HG03196 (cell line): ENCODE data around the gene SEL1L.
"Not testable (repeated sequence)": the region's sequence is repeated elsewhere in the genome, so short reads cannot be mapped to it uniquely, and the experiment has no call there.

Experiments used
- ATAC-seq: cut with Tn5 transposase; IDR thresholded peaks from one replicate; pipeline ENCODE4 v1.9.1; 2021; ENCODE audit not compliant: unreplicated experiment

The SEL1L gene

GRCh38 chr14:81449576-81449975 lies 84.1 kb downstream of the SEL1L start:
- no peak for ATAC-seq

- ATAC-seq: no peak
Observed at GRCh38 chr14:81449114-81449513, 84.5 kb downstream of the SEL1L start.

- no peak for ATAC-seq
Observed at GRCh38 chr14:81447021-81447764, 86.5 kb downstream of the SEL1L start.

GRCh38 chr14:81446279-81447007 lies 87.2 kb downstream of the SEL1L start:
- no peak for ATAC-seq

- no peak for ATAC-seq
Observed at GRCh38 chr14:81441626-81442134, 92.0 kb downstream of the SEL1L start.

GRCh38 chr14:81440041-81440440 lies 93.6 kb downstream of the SEL1L start:
- ATAC-seq: no peak

GRCh38 chr14:81437244-81437643 lies 96.4 kb downstream of the SEL1L start:
- no peak for ATAC-seq

GRCh38 chr14:81436296-81437138 lies 97.1 kb downstream of the SEL1L start:
- peak; percentile 74 for ATAC-seq

GRCh38 chr14:81435391-81436295 lies 98.0 kb downstream of the SEL1L start:
- ATAC-seq: peak; percentile 39

GRCh38 chr14:81435048-81435390 lies 98.6 kb downstream of the SEL1L start:
- no peak for ATAC-seq

GRCh38 chr14:81434230-81434629 lies 99.4 kb downstream of the SEL1L start:
- no peak for ATAC-seq

- no peak for ATAC-seq
Observed at GRCh38 chr14:81433378-81433777, 100.3 kb downstream of the SEL1L start.

- no peak for ATAC-seq
Observed at GRCh38 chr14:81432219-81432661, 101.4 kb downstream of the SEL1L start.

GRCh38 chr14:81430235-81430634 lies 103.4 kb downstream of the SEL1L start:
- ATAC-seq: no peak

- ATAC-seq: not testable (repeated sequence)
Observed at GRCh38 chr14:81429749-81430148, 103.9 kb downstream of the SEL1L start.

- no peak for ATAC-seq
Observed at GRCh38 chr14:81429028-81429427, 104.6 kb downstream of the SEL1L start.

- ATAC-seq: no peak
Observed at GRCh38 chr14:81427348-81428058, 106.2 kb downstream of the SEL1L start.

GRCh38 chr14:81423504-81423903 lies 110.1 kb downstream of the SEL1L start:
- no peak for ATAC-seq
